DMS 273 (cell line): ENCODE measurements around the gene SMYD5.

Experiments
- DNase-seq: peaks from one replicate; lab custom pipeline; 2025; ENCODE audit not compliant: unreplicated experiment; lab: John Stamatoyannopoulos, UW

The SMYD5 gene

DNA sequence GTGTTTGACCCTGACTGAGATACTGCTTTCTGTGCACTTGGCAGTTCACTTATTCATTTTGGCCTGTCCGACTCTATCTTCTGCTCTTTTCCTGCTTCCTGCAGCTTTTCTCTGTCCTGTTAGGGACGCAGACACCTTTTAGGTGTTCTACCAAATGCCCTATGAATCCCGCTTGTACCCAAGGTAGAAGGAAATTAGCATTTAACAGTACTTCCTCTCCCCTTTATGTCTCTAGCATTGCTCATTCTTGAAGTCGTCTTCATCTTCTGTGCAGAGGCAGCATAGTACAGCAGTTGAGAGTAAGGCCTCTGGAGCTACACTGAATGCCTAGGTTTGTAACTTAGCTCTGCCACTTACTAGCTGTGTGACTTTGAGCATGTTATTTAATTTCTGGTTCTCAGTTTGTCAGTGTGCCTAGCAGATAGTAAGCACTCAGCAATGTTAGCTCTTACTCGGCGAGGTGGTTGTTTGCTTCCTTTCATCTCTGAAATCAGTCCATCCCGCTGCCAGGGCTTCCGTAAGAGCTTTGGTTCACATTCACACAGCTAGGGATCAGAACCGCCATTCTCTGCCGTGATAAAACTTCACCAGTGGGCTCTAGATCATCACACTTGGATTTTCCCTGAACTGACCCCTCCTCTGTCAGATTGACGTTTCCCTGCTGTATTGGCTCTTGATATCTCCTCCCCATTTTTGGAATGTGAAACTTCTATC is 21.4 kb downstream of the SMYD5 start:
- DNase-seq: no peak

DNA sequence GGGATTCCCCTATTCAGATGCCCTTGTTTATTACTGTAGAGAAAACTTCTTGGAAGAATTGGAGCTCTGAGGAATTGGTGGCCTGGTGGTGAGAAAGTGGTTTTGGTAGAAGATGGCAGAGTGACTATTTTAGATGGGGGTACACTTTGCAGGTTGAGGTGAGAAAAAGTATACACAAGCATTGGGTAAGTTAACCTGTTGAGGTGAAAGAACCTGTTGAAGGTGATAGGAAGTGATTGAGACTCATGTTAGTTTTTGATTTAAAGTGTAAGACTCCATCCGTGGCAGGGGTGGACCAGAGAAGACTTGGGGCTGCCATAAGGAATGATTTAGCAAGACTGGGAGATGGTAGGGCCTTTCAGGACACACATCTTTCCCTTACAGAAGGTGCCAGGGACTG is 23.1 kb downstream of the SMYD5 start:
- DNase-seq: no peak

GRCh38 chr2:73238149-73238548 is 24.1 kb downstream of the SMYD5 start:
- DNase-seq: no peak

- no peak for DNase-seq
Observed at GRCh38 chr2:73238976-73239375, 24.9 kb downstream of the SMYD5 start.

DNA sequence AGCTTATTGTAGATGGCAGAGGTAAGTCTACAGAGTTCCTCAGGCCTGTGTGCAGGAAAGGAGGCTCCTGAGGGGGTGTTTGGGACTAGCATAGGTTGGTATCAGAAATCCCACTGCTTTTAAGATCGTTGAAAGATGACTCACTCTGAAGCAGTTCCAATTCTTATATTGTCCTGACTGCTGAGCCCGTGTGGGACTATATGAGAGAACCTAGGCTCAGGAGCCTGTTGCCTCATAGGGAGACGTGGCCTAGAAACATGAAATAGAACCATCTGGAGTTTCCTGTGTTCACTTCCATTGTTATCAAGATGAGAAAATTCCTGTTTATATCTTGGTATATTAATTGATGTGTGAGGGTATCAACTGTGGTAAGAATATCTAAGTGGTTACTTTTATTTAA is 25.7 kb downstream of the SMYD5 start:
- DNase-seq: no peak

- peak; percentile 92 for DNase-seq
Observed at GRCh38 chr2:73243884-73244570, 30.0 kb downstream of the SMYD5 start.

DNA sequence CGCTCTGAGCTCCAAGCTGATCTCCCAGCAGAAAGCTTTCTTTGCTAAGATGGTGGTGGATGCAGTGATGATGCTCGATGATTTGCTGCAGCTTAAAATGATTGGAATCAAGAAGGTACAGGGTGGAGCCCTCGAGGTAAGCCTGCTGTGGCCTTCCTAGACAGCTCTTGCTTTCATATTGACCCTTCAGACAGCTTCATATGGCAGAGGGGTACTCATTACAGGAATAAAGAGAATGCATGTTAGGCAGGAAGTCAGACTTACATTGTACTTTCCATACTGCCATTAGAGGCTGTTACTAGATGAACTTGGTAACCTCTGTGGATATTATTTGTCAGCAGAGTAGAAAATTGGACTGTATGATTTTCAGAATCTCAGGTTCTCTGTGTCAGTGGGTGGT is 30.5 kb downstream of the SMYD5 start:
- DNase-seq: no peak

- DNase-seq: no peak
Observed at GRCh38 chr2:73246850-73247249, 32.8 kb downstream of the SMYD5 start.

- DNase-seq: peak; percentile 70
Observed at GRCh38 chr2:73249636-73250035, 35.6 kb downstream of the SMYD5 start.

GRCh38 chr2:73250872-73251846 is 37.1 kb downstream of the SMYD5 start:
- DNase-seq: peak; percentile 66

- no peak for DNase-seq
Observed at GRCh38 chr2:73252238-73253027, 38.4 kb downstream of the SMYD5 start.

DNA sequence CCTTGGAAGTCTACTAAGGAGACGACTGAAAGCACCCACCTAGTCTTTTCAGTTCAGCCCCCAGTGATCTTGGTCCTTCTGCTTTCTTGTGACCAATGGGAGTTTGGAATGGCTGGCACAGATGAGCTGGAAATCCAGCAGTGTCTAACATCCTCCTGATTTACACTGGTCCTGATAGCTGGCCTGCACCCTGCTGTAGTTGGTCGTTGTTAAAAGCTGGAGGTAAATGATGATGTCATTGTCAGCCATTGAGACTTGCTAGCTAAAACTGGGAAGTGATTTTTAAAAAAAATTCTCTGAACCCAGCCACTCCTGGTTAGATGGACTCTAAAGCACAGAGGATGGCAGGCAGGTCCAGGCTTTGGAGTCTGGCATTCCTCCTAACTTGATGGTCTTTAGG is 39.4 kb downstream of the SMYD5 start:
- no peak for DNase-seq

- no peak for DNase-seq
Observed at GRCh38 chr2:73253901-73254300, 39.9 kb downstream of the SMYD5 start.

GRCh38 chr2:73254343-73255006 is 40.4 kb downstream of the SMYD5 start:
- no peak for DNase-seq

- peak; percentile 41 for DNase-seq
Observed at GRCh38 chr2:73255007-73255644, 41.1 kb downstream of the SMYD5 start.

DNA sequence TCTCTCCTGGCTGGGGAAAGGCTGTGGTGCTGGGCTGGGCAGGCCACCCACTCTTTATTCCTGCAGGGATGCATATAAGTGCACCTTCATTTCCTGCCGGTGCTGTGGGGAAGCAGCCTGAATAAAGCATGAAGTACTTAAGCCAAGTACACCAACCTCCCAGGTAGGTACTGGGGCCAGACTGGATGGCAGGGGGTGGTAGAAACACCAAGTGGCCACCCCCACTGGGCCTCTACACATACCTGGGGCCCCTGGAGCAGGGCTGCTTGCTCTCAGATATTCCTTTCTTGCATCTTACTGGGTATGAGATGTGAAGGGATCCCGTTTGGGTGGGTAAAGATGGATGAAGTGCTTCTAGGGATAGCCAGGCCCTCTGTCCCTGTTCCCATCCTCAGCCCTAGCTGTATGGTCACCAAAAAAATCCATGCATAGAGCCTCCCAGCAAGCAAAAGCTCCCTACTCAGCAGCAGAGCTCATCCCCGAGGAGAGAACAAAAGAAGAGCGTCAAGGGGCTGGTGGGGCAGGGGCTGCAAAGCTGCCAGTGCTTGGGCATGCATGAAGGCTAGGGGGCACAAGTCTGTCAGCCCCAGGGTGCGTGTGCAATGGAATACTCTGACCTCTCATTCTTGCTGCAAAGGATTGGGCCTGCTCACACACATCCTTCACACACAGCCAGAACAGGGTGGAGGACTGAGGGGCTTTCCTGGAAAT is 42.0 kb downstream of the SMYD5 start:
- DNase-seq: no peak

- no peak for DNase-seq
Observed at GRCh38 chr2:73256618-73256922, 42.5 kb downstream of the SMYD5 start.

GRCh38 chr2:73257021-73257420 is 43.0 kb downstream of the SMYD5 start:
- DNase-seq: no peak

DNA sequence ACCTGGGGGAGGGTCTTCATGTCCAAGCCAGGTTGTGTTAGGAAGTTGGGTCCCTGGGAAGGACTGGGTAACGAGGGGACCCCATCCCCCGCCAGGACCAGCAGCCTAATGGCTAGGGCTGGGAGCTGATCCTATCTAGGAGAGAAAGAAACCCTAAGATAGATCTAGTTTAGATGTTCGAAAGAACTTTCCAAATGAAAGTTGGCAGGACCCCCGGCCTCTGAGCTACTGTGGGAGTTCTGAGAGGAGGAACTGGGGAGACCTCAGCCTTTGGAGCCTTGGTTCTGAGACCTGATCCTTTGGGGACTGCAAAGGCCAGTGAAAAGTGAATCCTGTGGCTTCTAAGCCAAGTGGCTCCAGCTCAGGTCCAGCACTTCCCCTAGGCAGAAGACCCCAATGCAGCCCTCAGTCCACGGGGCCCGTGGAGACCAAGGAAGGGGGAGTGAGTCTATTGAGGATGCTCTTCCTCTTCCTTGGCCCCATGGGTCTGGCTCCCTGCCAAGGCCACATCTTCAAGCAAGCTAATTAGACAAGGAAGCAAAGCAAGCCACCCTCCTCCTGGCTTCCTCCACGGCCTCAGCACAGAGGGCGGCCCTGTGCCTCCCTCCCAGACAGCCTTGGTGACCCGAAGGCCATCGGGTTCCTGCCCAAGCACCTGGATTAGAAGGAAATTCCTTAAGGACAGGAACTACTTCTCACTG is 43.5 kb downstream of the SMYD5 start:
- no peak for DNase-seq
